K562 (cell line): ENCODE results near the gene TP53BP1. TPM values are rescaled to one million over a fixed set of nuclear protein-coding genes. Genes with fewer than 3 reads are reported as not detected.

ENCODE experiments used
- ARID1B ChIP-seq: fragments of 450-650 bp; IDR thresholded peaks from 2 replicates; pipeline ENCODE4 v1.6.1; 2016; ENCODE audit warnings: antibody characterized with exemption, mild to moderate bottlenecking, inconsistent platforms
- ARID2 ChIP-seq: fragments of 450-650 bp; IDR thresholded peaks from 2 replicates; pipeline ENCODE4 v1.6.1; 2017; ENCODE audit warnings: antibody characterized with exemption, mild to moderate bottlenecking
- ATF3 ChIP-seq, 2 experiments: fragments of 450-650 bp in 1 of 2; sonication (generic) in 1 of 2; formaldehyde crosslinking in 1 of 2; IDR thresholded peaks in 1 of 2; conservative IDR thresholded peaks in 1 of 2; 2 replicates each; pipeline versions ENCODE4 v1.6.1 to v1.8.1; 2016 to 2023; ENCODE audit warnings: mild to moderate bottlenecking in 2 of 2, moderate library complexity in 2 of 2, inconsistent platforms in 1 of 2, missing genetic modification reagents in 1 of 2
- BACH1 ChIP-seq: fragments of 200-800 bp; sonication (Bioruptor generic); IDR thresholded peaks from 2 replicates; pipeline ENCODE4 v1.6.1; 2016; ENCODE audit warnings: missing genetic modification characterization, missing compliant biosample characterization
- CEBPG ChIP-seq, 3 experiments: fragments of 200-800 bp in 1 of 3; sonication (Bioruptor generic) in 1 of 3; sonication (generic) in 1 of 3; formaldehyde crosslinking in 1 of 3; IDR thresholded peaks in 2 of 3; conservative IDR thresholded peaks in 1 of 3; 2 replicates each; pipeline versions ENCODE4 v1.6.1 to v1.8.0; 2016 to 2022; ENCODE audit warnings: missing compliant biosample characterization in 2 of 3, missing genetic modification characterization in 2 of 3, mild to moderate bottlenecking in 1 of 3, missing genetic modification reagents in 1 of 3
- CHD4 ChIP-seq: fragments of 200-600 bp; sonication (generic); IDR thresholded peaks from 3 replicates; pipeline ENCODE4 v1.6.1; 2012; ENCODE audit warnings: low read depth, mild to moderate bottlenecking, mixed read lengths, low read length, inconsistent platforms; ENCODE audit not compliant: insufficient read depth, insufficient replicate concordance, poor library complexity, severe bottlenecking
- E2F1 ChIP-seq: sonication (generic); formaldehyde crosslinking; IDR thresholded peaks from 2 replicates; pipeline ENCODE4 v1.8.1; 2023; ENCODE audit warnings: mild to moderate bottlenecking, missing genetic modification reagents, moderate library complexity
- E2F4 ChIP-seq: sonication (generic); formaldehyde crosslinking; IDR thresholded peaks from 2 replicates; pipeline ENCODE4 v1.8.0; 2022; ENCODE audit warnings: mild to moderate bottlenecking, low read depth, missing genetic modification reagents
- FOSL1 ChIP-seq: fragments of 200-800 bp; sonication (Bioruptor generic); conservative IDR thresholded peaks from 2 replicates; pipeline ENCODE4 v1.6.1; 2016; ENCODE audit warnings: missing genetic modification characterization, missing compliant biosample characterization
- GATAD2B ChIP-seq: fragments of 450-650 bp; IDR thresholded peaks from 2 replicates; pipeline ENCODE4 v1.6.1; 2017; ENCODE audit warnings: mild to moderate bottlenecking, borderline replicate concordance
- GMEB1 ChIP-seq: fragments of 250-450 bp; sonication (Bioruptor Pico); IDR thresholded peaks from 2 replicates; pipeline ENCODE4 v1.4.0; 2020; ENCODE audit warnings: mild to moderate bottlenecking
- KDM4B ChIP-seq, 2 experiments: fragments of 450-650 bp in 1 of 2; sonication (generic) in 1 of 2; IDR thresholded peaks; 2 replicates each; pipeline ENCODE4 v1.6.1; 2016 to 2017; ENCODE audit warnings: borderline replicate concordance in 2 of 2, antibody characterized with exemption in 1 of 2, low read depth in 1 of 2, mild to moderate bottlenecking in 1 of 2
- MAFK ChIP-seq: IDR thresholded peaks from 2 replicates; pipeline ENCODE4 v1.6.1; 2011; ENCODE audit warnings: low read length, improper control_type of control experiment
- MECOM ChIP-seq: fragments of 250-450 bp; sonication (Bioruptor Pico); IDR thresholded peaks from 2 replicates; pipeline ENCODE4 v1.8.0; 2022; ENCODE audit warnings: inconsistent platforms
- NFE2 ChIP-seq: IDR thresholded peaks from 2 replicates; pipeline ENCODE4 v1.6.1; 2014; ENCODE audit warnings: antibody characterized with exemption, low read depth
- RHOXF2B ChIP-seq: fragments of 250-450 bp; sonication (Bioruptor Pico); conservative IDR thresholded peaks from 2 replicates; pipeline ENCODE4 v1.5.1; 2021
- RNF219 ChIP-seq: fragments of 250-450 bp; sonication (Bioruptor Pico); IDR thresholded peaks from 2 replicates; pipeline ENCODE4 v1.5.0; 2022; ENCODE audit warnings: mild to moderate bottlenecking
- SAFB2 ChIP-seq: fragments of 200-400 bp; formaldehyde crosslinking; IDR thresholded peaks from 2 replicates; pipeline ENCODE4 v1.6.1; 2018; ENCODE audit warnings: borderline replicate concordance, low read length, low read depth, moderate library complexity; ENCODE audit not compliant: severe bottlenecking
- ZNF316 ChIP-seq: fragments of 450-650 bp; IDR thresholded peaks from 2 replicates; pipeline ENCODE4 v1.6.1; 2016
- ZNF551 ChIP-seq: fragments of 250-450 bp; sonication (Bioruptor Pico); IDR thresholded peaks from 2 replicates; pipeline ENCODE4 v1.5.0; 2021; ENCODE audit warnings: mild to moderate bottlenecking, moderate library complexity
- polyA plus RNA-seq, 8 experiments: library from polyadenylated mRNA; depleted of rRNA in 4 of 8; stranded (reverse) in 5 of 8; unstranded in 3 of 8; fragments of >200 nt; fragmentation: Nextera tagmentation in 2 of 8; fragmentation: Illumina TruSeq in 1 of 8; extraction: Ambion mirVana in 2 of 8; extraction: Trizol in 1 of 8; gene quantifications; 2 replicates each; pipeline versions ENCODE4 v1.2.1 to v1.2.3, GENCODE V29; 2011 to 2014; ENCODE audit warnings: inconsistent platforms in 1 of 8, missing spikeins in 1 of 8
- total RNA-seq, 7 experiments: library from RNA; depleted of rRNA in 6 of 7; stranded (reverse); fragments of >200 nt in 6 of 7; fragmentation: Illumina TruSeq in 2 of 7; extraction: Trizol in 2 of 7; gene quantifications; 2 replicates each; pipeline versions ENCODE4 v1.2.1 to v1.2.3, GENCODE V29; 2011 to 2021; ENCODE audit warnings: low replicate concordance in 1 of 7

The TP53BP1 gene
- total and polyA plus RNA-seq, 9 of the 15 experiments (the other 6 are each of a cell fraction or from before 2014, with no cell fraction given) = 5.7 to 63.3 (median 30.9) TPM

- TF ChIP-seq CEBPG (CRISPR knock-in tag; IDR thresholded peaks at IDR 0.05) (no peak), CEBPG (tag; conservative IDR thresholded peaks at IDR 0.05 in 1 of 2, IDR thresholded peaks at IDR 0.05 in 1 of 2) (peak; percentile 11 to 68; a peak in 2 of 4 replicates), ATF3 (IDR thresholded peaks at IDR 0.05) (peak; percentile 57; the same call in 1 of the 2 replicates), ATF3 (CRISPR knock-in tag; conservative IDR thresholded peaks at IDR 0.05) (no peak), MAFK (peak; percentile 87), KDM4B (IDR thresholded peaks at IDR 0.05; ENCODE audit: borderline replicate concordance in 2 of 2, low read depth in 1 of 2) (no peak), GMEB1 (CRISPR knock-in tag) (no peak), SAFB2 (no peak), ZNF316 (peak; percentile 93), RNF219 (CRISPR knock-in tag) (no peak), ARID2 (no peak), RHOXF2B (no peak), E2F4 (no peak), BACH1 (tag) (peak; percentile 43; the same call in 1 of the 2 replicates), MECOM (CRISPR knock-in tag) (no peak), FOSL1 (tag) (peak; percentile 65), CHD4 (no peak), GATAD2B (0 out of 2 replicates have a peak, but pooled peaks have one; percentile 28), E2F1 (no peak), NFE2 (peak; percentile 97), ARID1B (peak; percentile 75), ZNF551 (no peak)
These were observed 82.3 kb downstream of the TP53BP1 start (continued) for GRCh38 chr15:43410572-43411214.
